ENCODE results near the gene BAAT.

The BAAT gene

DNA sequence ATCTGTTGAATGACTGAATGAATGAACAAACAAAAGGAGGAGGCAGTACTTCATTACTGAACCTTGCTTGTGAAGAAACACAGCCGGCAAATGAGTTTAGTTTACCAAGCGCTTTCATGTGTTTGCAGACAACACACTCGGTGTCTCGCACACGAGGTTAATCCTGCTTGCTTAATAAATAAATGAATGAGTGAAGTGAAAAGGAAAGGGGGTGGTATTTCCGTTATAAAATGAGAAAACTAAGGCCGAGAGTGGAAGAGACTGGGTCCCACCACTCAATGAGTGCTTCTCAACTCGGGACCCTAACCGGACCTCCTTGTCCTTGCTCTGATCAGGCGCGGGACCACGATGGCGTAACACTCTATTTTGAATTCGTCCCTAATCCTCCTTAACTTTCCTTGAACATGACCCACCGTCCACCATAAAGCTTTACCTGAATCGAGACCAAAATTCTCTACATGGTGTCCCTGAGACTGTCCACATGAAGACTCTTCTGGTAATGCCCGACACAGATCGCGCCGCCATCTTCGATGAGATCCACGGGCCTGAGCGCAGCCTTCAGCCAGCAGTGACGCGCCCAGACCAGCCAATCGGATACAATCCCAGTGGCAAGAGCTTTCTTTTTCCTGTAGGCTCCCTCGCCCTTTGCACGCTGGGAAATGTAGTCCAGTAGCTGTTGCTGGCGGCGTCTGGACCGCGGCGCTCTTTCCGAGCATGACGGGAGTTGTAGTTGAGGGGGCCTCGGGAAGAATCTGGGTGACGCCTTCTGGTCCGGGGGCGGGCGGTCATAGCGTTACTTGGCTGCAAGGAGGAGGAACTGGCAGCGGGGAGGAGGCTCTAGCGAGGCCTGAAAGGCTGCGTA lies 13.5 kb upstream of the BAAT start, which contains the start of the genes MRPL50 and ZNF189:
Gene MRPL50 (minus strand): TSS at position 551 of the 862 bp plus-strand sequence. CDS start 26 bp downstream, at position 525.
Gene ZNF189 (plus strand): TSS at position 784 of the 862 bp plus-strand sequence. CDS start 306 bp downstream, outside the sequence.
- peak; percentile 91 for DNase-seq

DNA sequence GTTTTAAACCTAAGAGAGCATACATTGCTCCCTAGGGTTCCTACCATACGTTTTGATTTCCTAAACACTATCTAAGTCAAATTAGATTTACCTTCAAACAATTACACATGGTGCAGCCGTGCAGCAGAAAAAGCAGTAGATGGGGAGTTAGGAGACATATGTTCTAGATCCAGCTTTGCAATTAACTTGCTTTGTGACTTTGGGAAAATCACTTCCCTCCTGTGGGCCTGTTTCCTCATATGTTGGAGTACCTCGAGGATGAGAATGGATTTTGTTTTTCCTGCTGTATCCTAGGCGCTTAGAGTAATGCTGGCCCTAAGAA lies 12.9 kb upstream of the BAAT start:
- DNase-seq, result no peak

GRCh38 chr9:101394687-101395086 lies 9.9 kb upstream of the BAAT start:
- no peak for DNase-seq

- no peak for DNase-seq
Measured at GRCh38 chr9:101393135-101393534, 8.3 kb upstream of the BAAT start.

GRCh38 chr9:101388507-101388993 lies 3.7 kb upstream of the BAAT start:
- DNase-seq, result no peak

- DNase-seq, result no peak
Measured at GRCh38 chr9:101387871-101388506, 3.2 kb upstream of the BAAT start.

GRCh38 chr9:101383361-101383760 lies 1.4 kb downstream of the BAAT start:
- no peak for DNase-seq

DNA sequence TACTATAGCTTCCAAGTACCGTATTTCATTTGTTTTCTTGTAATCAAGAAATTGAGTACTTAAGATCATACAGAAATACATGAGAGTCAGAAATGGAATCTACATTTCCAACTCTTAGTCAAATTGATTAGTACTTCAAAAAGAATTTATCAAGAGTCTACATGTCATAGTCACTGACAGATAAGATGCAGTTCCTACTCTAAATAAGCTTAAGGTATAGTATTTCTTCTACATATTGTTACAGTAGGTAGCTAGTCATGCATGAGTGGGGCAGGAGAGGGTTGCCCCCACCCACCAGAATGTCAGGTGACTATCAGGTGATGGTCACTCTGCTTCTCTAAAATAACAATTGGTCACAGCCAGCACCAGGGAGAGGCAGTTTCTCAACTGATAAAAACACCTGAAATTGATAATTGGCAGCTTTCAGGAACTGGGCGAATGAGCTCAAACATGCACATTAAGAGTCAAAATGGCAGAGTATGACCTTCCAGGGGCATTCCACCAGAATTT lies 2.9 kb downstream of the BAAT start:
- DNase-seq, result no peak

DNA sequence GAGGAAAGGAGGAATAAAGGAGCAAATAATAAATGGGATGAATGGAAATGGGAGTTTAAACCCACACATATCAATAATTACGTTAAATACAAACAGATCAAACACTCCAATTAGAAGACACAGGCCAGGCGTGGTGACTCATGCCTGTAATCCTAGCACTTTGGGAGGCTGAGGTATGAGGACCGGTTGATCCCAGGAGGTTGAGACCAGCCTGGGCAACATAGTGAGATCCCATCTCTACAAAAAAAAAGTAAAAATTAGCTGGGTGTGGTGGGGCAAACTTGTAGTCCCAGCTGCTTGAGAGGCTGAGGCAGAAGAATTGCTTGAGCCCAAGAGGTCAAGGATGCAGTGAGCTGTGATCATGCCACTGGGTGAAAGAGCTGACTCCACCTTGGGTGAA lies 3.7 kb downstream of the BAAT start:
- DNase-seq, result no peak

- DNase-seq, result no peak
Measured at GRCh38 chr9:101380295-101380694, 4.5 kb downstream of the BAAT start.

DNA sequence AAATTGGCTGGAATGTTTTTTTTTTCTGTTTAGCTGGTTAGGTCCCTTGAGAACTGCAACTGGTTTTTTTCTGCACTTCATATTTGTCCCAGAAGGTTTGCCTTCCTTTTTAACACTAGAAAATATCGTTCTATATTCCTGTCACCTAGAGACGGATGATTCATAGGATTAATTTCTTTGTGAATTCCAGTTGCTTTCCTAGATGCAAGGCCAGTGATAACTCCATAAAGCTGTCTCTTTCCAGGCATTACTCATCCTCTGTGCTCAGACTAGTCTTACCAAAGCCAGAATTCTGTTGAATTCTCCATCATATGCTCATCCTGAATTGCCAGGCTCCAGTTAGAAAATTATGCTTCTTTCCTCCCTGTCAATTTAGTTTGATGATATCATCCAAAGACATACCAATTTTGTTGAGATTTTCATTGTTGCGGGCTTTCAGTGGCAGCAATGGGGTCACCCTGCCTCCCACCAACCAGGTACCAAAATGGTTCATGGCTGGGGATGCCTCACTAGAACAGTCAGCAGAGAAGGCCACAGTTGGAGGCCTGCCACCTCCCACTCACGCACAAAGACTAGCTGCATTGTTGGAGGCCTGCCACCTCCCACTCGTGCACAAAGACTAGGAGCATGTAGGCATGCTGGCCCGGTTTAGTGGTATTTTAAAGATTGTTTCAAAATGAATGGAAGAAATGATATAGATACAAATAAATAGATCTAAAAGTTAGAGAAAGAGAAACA lies 8.5 kb downstream of the BAAT start:
- DNase-seq, result no peak

DNA sequence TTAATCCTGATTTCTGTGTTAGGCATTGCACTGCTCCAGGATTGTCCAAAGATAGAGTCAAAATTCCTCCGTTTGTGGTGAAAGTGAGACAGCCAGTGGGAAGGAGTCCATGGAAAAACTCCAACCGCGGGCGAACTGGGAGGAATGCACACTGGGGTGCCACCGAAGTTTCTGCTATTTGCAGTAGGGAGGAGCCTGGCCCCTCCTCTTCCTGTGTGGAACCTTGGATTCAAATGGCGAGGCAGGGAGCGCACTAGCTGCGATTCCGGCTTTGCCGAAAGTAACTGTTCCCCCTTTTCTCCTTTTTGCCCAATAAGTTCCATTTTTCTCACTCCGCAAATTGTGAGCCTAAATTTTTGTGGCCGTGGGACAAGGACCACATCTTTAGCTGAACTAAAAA lies 9.3 kb downstream of the BAAT start:
- DNase-seq, result no peak

DNA sequence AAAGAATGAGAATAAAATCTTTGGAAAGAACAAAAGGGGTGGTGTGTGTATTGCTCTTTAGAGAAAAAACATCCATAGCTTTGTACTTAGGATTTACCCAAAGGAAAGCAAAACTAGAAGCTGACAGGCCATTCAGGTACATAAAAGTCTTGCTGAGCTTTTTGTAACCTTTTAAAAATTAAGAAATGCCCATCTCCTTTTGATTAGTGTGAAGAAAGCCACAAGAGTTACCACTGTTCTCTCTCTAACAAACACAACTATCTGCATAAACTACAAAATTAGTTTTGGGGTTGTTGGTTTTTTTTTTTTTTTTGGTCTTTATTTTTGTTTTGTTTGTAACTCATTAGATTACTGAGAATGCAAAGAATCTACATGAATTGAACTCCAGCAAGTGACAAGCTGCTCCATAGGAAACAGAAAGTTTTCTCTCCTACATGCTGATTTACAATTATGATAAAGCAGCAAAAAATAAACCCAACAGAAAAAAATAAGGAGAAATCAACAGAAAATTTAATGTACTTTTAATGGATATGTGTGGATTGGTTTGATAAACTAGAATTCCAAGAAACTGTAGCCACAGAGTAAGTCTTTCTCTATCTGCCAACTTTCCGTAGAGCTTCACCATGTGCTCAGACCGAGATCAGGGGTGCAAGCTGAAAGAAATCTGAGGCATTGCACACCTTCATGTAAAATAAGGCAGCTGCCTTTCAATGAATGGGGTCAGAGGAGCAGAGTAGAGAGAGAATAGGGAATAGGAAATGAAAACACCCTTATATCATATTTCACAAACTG lies 12.3 kb downstream of the BAAT start:
- DNase-seq, result no peak

DNA sequence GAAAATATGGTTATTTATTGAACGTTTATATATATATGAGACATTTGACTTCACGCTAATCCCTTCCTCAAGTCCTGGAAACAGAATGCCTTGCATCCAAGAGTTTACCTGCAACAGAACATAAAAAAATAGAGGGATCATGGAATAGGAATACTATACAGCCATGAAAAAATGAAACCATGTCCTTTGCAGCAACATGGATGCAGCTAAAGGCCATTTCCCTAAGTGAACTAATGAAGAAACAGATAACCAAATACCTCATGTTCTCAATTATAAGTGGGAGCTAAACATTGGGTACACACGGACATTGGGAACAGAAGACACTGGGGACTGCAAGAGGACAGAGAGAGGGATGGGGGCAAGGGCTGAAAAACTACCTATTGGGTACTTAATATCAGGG lies 13.0 kb downstream of the BAAT start:
- DNase-seq, result no peak

DNA sequence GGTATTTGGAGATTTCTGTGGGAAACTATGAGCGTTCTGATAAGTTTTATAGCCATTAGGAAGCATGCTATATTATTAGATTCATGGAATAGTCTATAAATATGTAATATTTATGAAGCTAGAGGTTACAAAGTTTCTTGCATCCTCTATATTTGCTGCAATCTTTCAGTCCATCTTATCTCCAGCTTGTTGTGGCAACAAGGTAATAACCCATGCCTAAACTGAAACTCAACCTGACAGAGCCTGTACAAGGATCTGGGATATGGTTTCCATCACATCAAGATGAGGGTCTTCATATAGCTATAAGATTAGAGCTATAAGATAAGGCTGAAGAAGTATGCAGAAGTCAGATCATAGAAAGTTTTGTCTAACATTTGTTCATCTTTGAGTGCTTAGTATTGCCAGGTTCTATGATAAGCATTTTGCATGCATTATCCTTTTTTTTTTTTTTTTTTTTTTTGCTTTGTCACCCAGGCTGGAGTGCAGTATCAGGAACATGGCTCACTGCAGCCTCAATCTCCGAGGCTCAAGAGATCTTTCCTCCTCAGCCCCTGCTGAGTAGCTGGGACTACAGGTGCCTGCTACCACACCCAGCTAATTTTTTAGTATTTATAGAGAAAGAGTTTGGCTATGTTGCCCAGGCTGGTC lies 14.8 kb downstream of the BAAT start:
- no peak for DNase-seq

DNA sequence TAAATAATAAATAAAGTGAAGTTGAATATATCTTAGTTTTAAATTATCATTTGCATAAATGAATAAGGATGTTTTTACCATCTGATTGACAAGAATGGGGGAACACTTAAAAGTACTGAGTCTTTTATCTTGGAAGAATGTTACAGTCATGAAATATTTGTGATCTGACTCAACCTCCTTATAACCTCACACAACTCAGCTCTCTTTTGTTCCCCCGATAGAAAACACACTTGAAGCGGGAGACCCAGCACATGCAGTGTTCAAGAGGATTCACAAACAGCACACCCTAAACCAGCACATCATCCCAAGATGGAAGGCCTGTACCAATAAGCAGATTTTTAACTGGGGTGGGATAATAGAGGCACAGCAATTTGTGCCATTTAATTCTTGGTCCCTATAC lies 15.5 kb downstream of the BAAT start:
- no peak for DNase-seq

GRCh38 chr9:101367323-101367722 lies 17.5 kb downstream of the BAAT start:
- DNase-seq, result no peak

GRCh38 chr9:101366038-101366756 lies 18.6 kb downstream of the BAAT start:
- no peak for DNase-seq

DNA sequence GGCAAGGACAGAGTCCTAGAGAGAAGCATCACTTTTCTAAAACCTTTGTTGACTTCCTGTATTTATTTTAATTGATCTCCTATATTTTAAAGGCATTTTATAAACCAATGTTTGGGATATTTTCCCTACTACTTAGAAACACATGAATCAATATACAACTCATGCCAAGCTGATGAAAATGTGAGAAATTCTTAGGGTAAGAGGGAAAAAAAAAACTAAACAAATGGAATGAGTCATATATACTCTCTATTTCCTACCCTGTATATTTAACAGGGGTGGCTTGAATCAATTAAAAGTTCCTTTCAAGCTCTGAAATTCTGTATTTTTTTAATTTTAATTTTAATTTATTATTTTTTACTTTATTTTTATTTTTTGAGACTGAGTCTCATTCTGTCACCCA lies 19.6 kb downstream of the BAAT start:
- no peak for DNase-seq

DNA sequence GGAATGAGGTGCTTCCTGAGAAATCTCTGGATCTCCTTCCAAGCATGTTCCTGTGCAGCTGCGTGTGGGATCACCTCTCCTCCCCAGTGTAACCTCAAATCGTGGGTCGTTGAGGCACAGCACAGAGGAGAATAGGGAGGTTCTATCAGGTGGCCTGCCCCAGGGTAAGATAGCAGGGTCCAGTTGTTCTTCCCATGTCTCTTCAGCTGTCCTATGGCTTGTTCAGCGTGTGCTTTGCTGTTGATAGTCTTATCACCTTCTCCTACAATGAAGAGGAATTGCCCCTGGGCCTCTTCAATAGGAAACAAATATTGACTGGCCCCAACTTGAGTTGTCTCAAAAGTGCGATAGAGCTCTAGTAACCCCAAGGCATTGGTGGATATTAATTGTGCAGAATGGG lies 22.4 kb downstream of the BAAT start:
- DNase-seq, result no peak

GRCh38 chr9:101360647-101361046 lies 24.2 kb downstream of the BAAT start:
- DNase-seq, result no peak
